K562 (cell line): ENCODE data around the gene ZG16B. TPM values are rescaled to one million over a fixed set of nuclear protein-coding genes. Genes with fewer than 3 reads are reported as not detected.

Experiments used
- ATAC-seq: fragments of 200-7000 bp; cut with Tn5 transposase; 3 replicates; pipeline ENCODE4 v1.9.1; 2020; ENCODE audit warnings: moderate library complexity
- BruUV-seq: library from RNA; stranded (reverse); fragments of 400-500 nt; replicated peaks from 2 replicates; lab custom pipeline; 2021; lab: Mats Ljungman, UMichigan
- CTCF ChIA-PET: fragments of 300-600 bp; formaldehyde crosslinking; extraction: SDS; loops from one replicate; lab custom pipeline; 2021; ENCODE audit warnings: low intra/inter-chr PET ratio; lab: Yijun Ruan, JAX
- POLR2A ChIA-PET: fragments of 300-600, 350-650 bp; sonication (Branson Sonifier 250); formaldehyde crosslinking; extraction: SDS; loops from one replicate; lab custom pipeline; 2021; ENCODE audit warnings: antibody characterized with exemption, inconsistent platforms; lab: Yijun Ruan, JAX
- DNase-seq, 4 experiments: peaks; one replicate each; pipeline versions ENCODE4 v3.0.0 to v3.0.0-alpha.2; 2011 to 2018; ENCODE audit warnings: low spot score in 3 of 4, mixed read lengths in 3 of 4; ENCODE audit errors: extremely low read depth in 1 of 4
- FAIRE-seq: peaks from 2 replicates; lab custom pipeline; 2011; peaks lifted over from hg19 to GRCh38; lab: Jason Lieb, UNC
- H2AFZ ChIP-seq: 2 replicates; pipeline ENCODE4 v1.6.0; 2011; ENCODE audit warnings: low read depth, low read length, control low read depth, inconsistent platforms
- H3K27ac ChIP-seq: fragments of 200-600 bp; 3 replicates; pipeline ENCODE4 v1.8.0; 2011; ENCODE audit warnings: low read depth, mild to moderate bottlenecking, control low read depth, inconsistent platforms, low read length, moderate library complexity, mixed read lengths; ENCODE audit errors: extremely low read depth
- H3K27me3 ChIP-seq, 2 experiments: fragments of 300-600 bp in 1 of 2; 2 replicates in 1 of 2; 3 replicates in 1 of 2; pipeline versions ENCODE4 v1.6.0 to v1.8.0; 2011; ENCODE audit warnings: inconsistent platforms in 2 of 2, low read length in 2 of 2, mild to moderate bottlenecking in 1 of 2, mixed read lengths in 1 of 2, moderate library complexity in 1 of 2; ENCODE audit not compliant: control insufficient read depth in 2 of 2, insufficient read depth in 2 of 2
- H3K36me3 ChIP-seq: fragments of 300-600 bp; 3 replicates; pipeline ENCODE4 v1.8.0; 2011; ENCODE audit warnings: mild to moderate bottlenecking, low read length, inconsistent platforms; ENCODE audit not compliant: control insufficient read depth, insufficient read depth
- H3K4me1 ChIP-seq, 2 experiments: fragments of 200-600 bp in 1 of 2; replicated peaks in 1 of 2; 2 replicates in 1 of 2; 3 replicates in 1 of 2; pipeline versions ENCODE4 v1.5.1 to v1.8.0; 2011; ENCODE audit warnings: inconsistent platforms in 2 of 2, low read length in 2 of 2, mild to moderate bottlenecking in 1 of 2, mixed read lengths in 1 of 2, moderate library complexity in 1 of 2; ENCODE audit not compliant: control insufficient read depth in 2 of 2, insufficient read depth in 2 of 2
- H3K4me2 ChIP-seq: 2 replicates; pipeline ENCODE4 v1.6.1; 2011; ENCODE audit warnings: low read length, control low read depth, inconsistent platforms, mixed read lengths; ENCODE audit not compliant: insufficient read depth
- H3K4me3 ChIP-seq: fragments of 200-600 bp; sonication (generic), shearing (Covaris generic); 2 replicates; pipeline ENCODE4 v1.5.1; 2016; ENCODE audit warnings: control low read depth, inconsistent platforms
- H3K79me2 ChIP-seq: fragments of 200-600 bp; 3 replicates; pipeline ENCODE4 v1.8.0; 2011; ENCODE audit warnings: low read length, inconsistent platforms; ENCODE audit not compliant: control insufficient read depth, insufficient read depth
- H3K9ac ChIP-seq, 2 experiments: 2 replicates each; pipeline versions ENCODE4 v1.6.0 to v1.6.1; 2011; ENCODE audit warnings: low read depth in 2 of 2, low read length in 2 of 2, control low read depth in 1 of 2, inconsistent platforms in 1 of 2, mild to moderate bottlenecking in 1 of 2, mixed read lengths in 1 of 2; ENCODE audit not compliant: insufficient read depth in 1 of 2
- H3K9me1 ChIP-seq: one replicate; pipeline ENCODE4 v1.6.0; 2011; ENCODE audit warnings: inconsistent platforms, mild to moderate bottlenecking, low read length, moderate library complexity; ENCODE audit not compliant: control insufficient read depth, insufficient read depth
- H3K9me3 ChIP-seq: replicated peaks from 2 replicates; pipeline ENCODE4 v1.5.1; 2011; ENCODE audit warnings: low read depth, low read length, inconsistent platforms; ENCODE audit not compliant: control insufficient read depth, insufficient read depth
- H4K20me1 ChIP-seq: replicated peaks from 2 replicates; pipeline ENCODE4 v1.6.1; 2011; ENCODE audit warnings: low read length, inconsistent platforms, mixed read lengths; ENCODE audit not compliant: control insufficient read depth, insufficient read depth
- CTCF ChIP-seq, 3 experiments: IDR thresholded peaks in 2 of 3; conservative IDR thresholded peaks in 1 of 3; 2 replicates each; pipeline ENCODE4 v1.5.1; 2011 to 2012; ENCODE audit warnings: low read length in 3 of 3, mild to moderate bottlenecking in 3 of 3, control low read depth in 2 of 3, improper control_type of control experiment in 1 of 3, inconsistent platforms in 1 of 3, low read depth in 1 of 3, mixed read lengths in 1 of 3, moderate library complexity in 1 of 3; ENCODE audit not compliant: insufficient read depth in 2 of 3
- UBTF ChIP-seq, 2 experiments: IDR thresholded peaks; 2 replicates each; pipeline ENCODE4 v1.6.1; 2012; ENCODE audit warnings: improper control_type of control experiment in 2 of 2, low read depth in 2 of 2, low read length in 2 of 2, borderline replicate concordance in 1 of 2
- WGBS: fragments of 100-300 bp; shearing (Covaris generic); methylation state at CpG from one replicate; pipeline ENCODE4 v1.1.6; 2016; ENCODE audit warnings: low coverage, mixed read lengths; ENCODE audit not compliant: insufficient coverage; ENCODE audit errors: missing lambda C conversion rate; 5-methylcytosine and 5-hydroxymethylcytosine counted together
- in situ Hi-C: fragments of 300-500 bp; cut with MboI; formaldehyde crosslinking; loops from 4 replicates; pipeline ENCODE4 v1.15.0; 2018; ENCODE audit warnings: inconsistent platforms, mixed read lengths
- intact Hi-C: fragments of 100-400 bp; cut with micrococcal nuclease; formaldehyde crosslinking; loops from 2 replicates; pipeline ENCODE4 v1.14.2; 2022
- polyA plus RNA-seq, 8 experiments: library from polyadenylated mRNA; depleted of rRNA in 4 of 8; stranded (reverse) in 5 of 8; unstranded in 3 of 8; fragments of >200 nt; fragmentation: Nextera tagmentation in 2 of 8; fragmentation: Illumina TruSeq in 1 of 8; extraction: Ambion mirVana in 2 of 8; extraction: Trizol in 1 of 8; gene quantifications; 2 replicates each; pipeline versions ENCODE4 v1.2.1 to v1.2.3, GENCODE V29; 2011 to 2014; ENCODE audit warnings: inconsistent platforms in 1 of 8, missing spikeins in 1 of 8
- total RNA-seq, 7 experiments: library from RNA; depleted of rRNA in 6 of 7; stranded (reverse); fragments of >200 nt in 6 of 7; fragmentation: Illumina TruSeq in 2 of 7; extraction: Trizol in 2 of 7; gene quantifications; 2 replicates each; pipeline versions ENCODE4 v1.2.1 to v1.2.3, GENCODE V29; 2011 to 2021; ENCODE audit warnings: low replicate concordance in 1 of 7
- TF ChIP-seq, protein P1 (sequence below): fragments of 450-650 bp; IDR thresholded peaks from 2 replicates; pipeline ENCODE4 v1.6.1; 2016

The ZG16B gene
- total and polyA plus RNA-seq, 9 of the 15 experiments (the other 6 are each of a cell fraction or from before 2014, with no cell fraction given), result 0.25 to 0.43 (median 0.34) TPM; not detected in 5

- intact Hi-C loops, result no loop called here
- ChIA-PET CTCF (no interaction called here), POLR2A (no interaction called here)
- H3K4me1 ChIP-seq, result peaks cover 0 to 35% of the 10 kb centered on the region in 2 experiments; a peak in 3 of 5 replicates
- no peak overlapping the region for H2AFZ ChIP-seq
- peaks cover 0 to 28% of the 10 kb centered on the region in 2 experiments; a peak in 1 of 5 replicates for H3K27me3 ChIP-seq
- no peak overlapping the region for H3K4me2 ChIP-seq
- H3K9me3 ChIP-seq, result peaks cover 7% of the 10 kb centered on the region
- H3K9me1 ChIP-seq, result no peaks in the 10 kb centered on the region
- no peaks in the 10 kb centered on the region for H4K20me1 ChIP-seq
- DNase-seq, result peak in 1 of 4 experiments; percentile 7
- TF ChIP-seq, protein P1, sequence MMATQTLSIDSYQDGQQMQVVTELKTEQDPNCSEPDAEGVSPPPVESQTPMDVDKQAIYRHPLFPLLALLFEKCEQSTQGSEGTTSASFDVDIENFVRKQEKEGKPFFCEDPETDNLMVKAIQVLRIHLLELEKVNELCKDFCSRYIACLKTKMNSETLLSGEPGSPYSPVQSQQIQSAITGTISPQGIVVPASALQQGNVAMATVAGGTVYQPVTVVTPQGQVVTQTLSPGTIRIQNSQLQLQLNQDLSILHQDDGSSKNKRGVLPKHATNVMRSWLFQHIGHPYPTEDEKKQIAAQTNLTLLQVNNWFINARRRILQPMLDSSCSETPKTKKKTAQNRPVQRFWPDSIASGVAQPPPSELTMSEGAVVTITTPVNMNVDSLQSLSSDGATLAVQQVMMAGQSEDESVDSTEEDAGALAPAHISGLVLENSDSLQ, result no peak
- no peak for TF ChIP-seq UBTF (IDR thresholded peaks at IDR 0.05; ENCODE audit: borderline replicate concordance in 1 of 2, low read depth in 2 of 2, low read length in 2 of 2)
- TF ChIP-seq CTCF (IDR thresholded peaks at IDR 0.05 in 2 of 3, conservative IDR thresholded peaks at IDR 0.05 in 1 of 3; ENCODE audit: insufficient read depth in 2 of 3, low read depth in 1 of 3, low read length in 3 of 3), result 0 out of 6 replicates have a peak, but pooled peaks of 1 of the 3 experiments have one; percentile 17
- ATAC-seq, result peak; percentile 36; the same call in 1 of the 3 replicates
- H3K79me2 ChIP-seq, result no peaks in the 10 kb centered on the region
- H3K9ac ChIP-seq, result no peak overlapping the region
- H3K4me3 ChIP-seq, result no peak overlapping the region
- 3% methylated on average over 17 of the region's 23 CpGs for WGBS
- in situ Hi-C loops, result no loop called here
- FAIRE-seq, result no peak
- H3K27ac ChIP-seq, result no peak overlapping the region
- no peaks in the 10 kb centered on the region for H3K36me3 ChIP-seq
- BruUV-seq, result no TSS peak
Measured at GRCh38 chr16:2858245-2859025, 28.3 kb downstream of the ZG16B start.
